ENCODE data around the gene SPG11. TPM values are rescaled to one million over a fixed set of nuclear protein-coding genes. Genes with fewer than 3 reads are reported as not detected.

Gene SPG11
- total and polyA plus RNA-seq, 2 of the 13 experiments (the other 11 are each of a cell fraction or from before 2014, with no cell fraction given) = 31.5 to 40.7 TPM

DNA sequence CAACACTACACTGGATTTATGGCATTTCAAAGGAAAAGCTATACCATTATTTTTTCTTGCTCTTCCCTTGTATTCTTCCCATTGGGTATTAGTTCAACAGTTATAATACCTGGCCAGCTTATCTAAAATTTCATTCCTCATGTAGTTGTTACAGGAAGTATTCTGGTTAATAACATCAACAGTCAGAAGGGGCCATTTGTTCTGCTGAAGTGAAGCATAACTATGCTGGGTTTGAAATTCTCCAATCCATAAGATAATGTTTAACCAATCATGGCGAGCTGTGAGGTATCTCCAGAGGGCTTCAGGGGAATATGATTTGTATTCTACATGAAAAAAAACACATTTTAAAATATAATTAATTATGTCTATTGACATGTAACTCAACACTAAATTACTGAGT lies 43.4 kb downstream of the SPG11 start:
- CTCF ChIA-PET (ENCODE audit: low intra/inter-chr PET ratio, low total read pairs) = no interaction called here
- Histone ChIP-seq H3K9ac (ENCODE audit: insufficient read depth, low read depth, low read length) (no peak overlapping the region), H3K79me2 (ENCODE audit: insufficient read depth, low read length) (no peaks in the 10 kb centered on the region), H4K20me1 (ENCODE audit: insufficient read depth, low read length) (no peaks in the 10 kb centered on the region), H3K9me3 (ENCODE audit: low read length) (no peaks in the 10 kb centered on the region), H2AFZ (ENCODE audit: low read length) (no peak overlapping the region), H3K4me3 (replicated peaks in 1 of 3; ENCODE audit: insufficient read depth in 1 of 3, low read depth in 2 of 3, low read length in 3 of 3) (no peak overlapping the region), H3K27ac (ENCODE audit: extremely low read length, insufficient read depth, low read length) (no peak overlapping the region), H3K36me3 (replicated peaks in 1 of 2; ENCODE audit: control insufficient read depth in 1 of 2, insufficient read depth in 2 of 2, low read length in 2 of 2) (peaks cover 6 to 45% of the 10 kb centered on the region in 2 experiments; a peak in 4 of 5 replicates), H3K4me1 (ENCODE audit: insufficient read depth, low read length) (no peaks in the 10 kb centered on the region), H3K4me2 (ENCODE audit: low read depth, low read length) (no peak overlapping the region), H3K27me3 (ENCODE audit: control insufficient read depth in 1 of 2, insufficient read depth in 2 of 2, low read length in 2 of 2) (no peaks in the 10 kb centered on the region)
- POLR2A ChIA-PET = no interaction called here
- ATAC-seq (no peak), DNase-seq (ENCODE audit: low spot score) (no peak), FAIRE-seq (no peak)
- intact Hi-C loops (cut with micrococcal nuclease; ENCODE audit: unreplicated experiment) (no loop called here), in situ Hi-C loops (cut with HindIII; ENCODE audit: extremely low pct_ligation_motif_present, low pct_unique_long_range_greater_than_20kb) (no loop called here)
- no peak for TF ChIP-seq FOXM1 (CRISPR knock-in tag; IDR thresholded peaks at IDR 0.05)
- TF ChIP-seq KDM3A (CRISPR knock-in tag; IDR thresholded peaks at IDR 0.05; ENCODE audit: low read depth) = no peak
- TF ChIP-seq, protein P1, sequence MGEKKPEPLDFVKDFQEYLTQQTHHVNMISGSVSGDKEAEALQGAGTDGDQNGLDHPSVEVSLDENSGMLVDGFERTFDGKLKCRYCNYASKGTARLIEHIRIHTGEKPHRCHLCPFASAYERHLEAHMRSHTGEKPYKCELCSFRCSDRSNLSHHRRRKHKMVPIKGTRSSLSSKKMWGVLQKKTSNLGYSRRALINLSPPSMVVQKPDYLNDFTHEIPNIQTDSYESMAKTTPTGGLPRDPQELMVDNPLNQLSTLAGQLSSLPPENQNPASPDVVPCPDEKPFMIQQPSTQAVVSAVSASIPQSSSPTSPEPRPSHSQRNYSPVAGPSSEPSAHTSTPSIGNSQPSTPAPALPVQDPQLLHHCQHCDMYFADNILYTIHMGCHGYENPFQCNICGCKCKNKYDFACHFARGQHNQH (CRISPR knock-in tag; IDR thresholded peaks at IDR 0.05) = no peak
- TF ChIP-seq ZNF20 (CRISPR knock-in tag; IDR thresholded peaks at IDR 0.05) = no peak
- TF ChIP-seq TEAD2 (CRISPR knock-in tag; IDR thresholded peaks at IDR 0.05) = no peak
- no peak for TF ChIP-seq ZNF441 (CRISPR knock-in tag; IDR thresholded peaks at IDR 0.05; ENCODE audit: borderline replicate concordance)
- TF ChIP-seq ATM (IDR thresholded peaks at IDR 0.05; ENCODE audit: borderline replicate concordance) = no peak
- TF ChIP-seq ZNF121 (CRISPR knock-in tag; IDR thresholded peaks at IDR 0.05) = no peak
- TF ChIP-seq, protein P2, sequence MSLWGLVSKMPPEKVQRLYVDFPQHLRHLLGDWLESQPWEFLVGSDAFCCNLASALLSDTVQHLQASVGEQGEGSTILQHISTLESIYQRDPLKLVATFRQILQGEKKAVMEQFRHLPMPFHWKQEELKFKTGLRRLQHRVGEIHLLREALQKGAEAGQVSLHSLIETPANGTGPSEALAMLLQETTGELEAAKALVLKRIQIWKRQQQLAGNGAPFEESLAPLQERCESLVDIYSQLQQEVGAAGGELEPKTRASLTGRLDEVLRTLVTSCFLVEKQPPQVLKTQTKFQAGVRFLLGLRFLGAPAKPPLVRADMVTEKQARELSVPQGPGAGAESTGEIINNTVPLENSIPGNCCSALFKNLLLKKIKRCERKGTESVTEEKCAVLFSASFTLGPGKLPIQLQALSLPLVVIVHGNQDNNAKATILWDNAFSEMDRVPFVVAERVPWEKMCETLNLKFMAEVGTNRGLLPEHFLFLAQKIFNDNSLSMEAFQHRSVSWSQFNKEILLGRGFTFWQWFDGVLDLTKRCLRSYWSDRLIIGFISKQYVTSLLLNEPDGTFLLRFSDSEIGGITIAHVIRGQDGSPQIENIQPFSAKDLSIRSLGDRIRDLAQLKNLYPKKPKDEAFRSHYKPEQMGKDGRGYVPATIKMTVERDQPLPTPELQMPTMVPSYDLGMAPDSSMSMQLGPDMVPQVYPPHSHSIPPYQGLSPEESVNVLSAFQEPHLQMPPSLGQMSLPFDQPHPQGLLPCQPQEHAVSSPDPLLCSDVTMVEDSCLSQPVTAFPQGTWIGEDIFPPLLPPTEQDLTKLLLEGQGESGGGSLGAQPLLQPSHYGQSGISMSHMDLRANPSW (CRISPR knock-in tag; IDR thresholded peaks at IDR 0.05; ENCODE audit: borderline replicate concordance) = no peak
- TF ChIP-seq, protein P3, sequence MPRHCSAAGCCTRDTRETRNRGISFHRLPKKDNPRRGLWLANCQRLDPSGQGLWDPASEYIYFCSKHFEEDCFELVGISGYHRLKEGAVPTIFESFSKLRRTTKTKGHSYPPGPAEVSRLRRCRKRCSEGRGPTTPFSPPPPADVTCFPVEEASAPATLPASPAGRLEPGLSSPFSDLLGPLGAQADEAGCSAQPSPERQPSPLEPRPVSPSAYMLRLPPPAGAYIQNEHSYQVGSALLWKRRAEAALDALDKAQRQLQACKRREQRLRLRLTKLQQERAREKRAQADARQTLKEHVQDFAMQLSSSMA (CRISPR knock-in tag; IDR thresholded peaks at IDR 0.05) = no peak
- no TSS peak for BruUV-seq (replicated peaks)
- 100% methylated on average over 1 of the region's 1 CpG for WGBS (ENCODE audit: low lambda C conversion rate)
